Colonic mucosa (tissue), 4 donors: ENCODE results near the gene LRRC63. TPM values are rescaled to one million over a fixed set of nuclear protein-coding genes. Genes with fewer than 3 reads are reported as not detected.

Experiments used
- DNase-seq: peaks from one replicate; pipeline ENCODE4 v3.0.0-alpha.2; 2020
- H3K27ac ChIP-seq: fragments of 200-600 bp; one replicate; pipeline ENCODE4 v1.8.0; 2021
- H3K27me3 ChIP-seq: fragments of 200-600 bp; one replicate; pipeline ENCODE4 v1.8.0; 2021
- H3K36me3 ChIP-seq: fragments of 200-600 bp; one replicate; pipeline ENCODE4 v1.8.0; 2021
- H3K4me1 ChIP-seq: fragments of 200-600 bp; one replicate; pipeline ENCODE4 v1.8.0; 2021; ENCODE audit warnings: mild to moderate bottlenecking
- H3K4me3 ChIP-seq: fragments of 200-600 bp; one replicate; pipeline ENCODE4 v1.8.0; 2021
- H3K9ac ChIP-seq, 2 donors: one replicate each; pipeline ENCODE4 v1.7.0; 2013; ENCODE audit warnings: control low read depth in 2 of 2, low read depth in 2 of 2, low read length in 2 of 2
- H3K9me3 ChIP-seq: fragments of 200-600 bp; one replicate; pipeline ENCODE4 v1.8.0; 2021
- intact Hi-C: fragments of 100-400 bp; cut with DNase I; formaldehyde crosslinking; loops from one replicate; pipeline ENCODE4 v1.14.1; 2022
- total RNA-seq, 2 donors: library from RNA; stranded (reverse); fragmentation: NEBNext Ultra II Directional in 1 of 2; extraction: Animal tissue kit (Norgen Biotek cat#: 25700) in 1 of 2; gene quantifications; one replicate each; pipeline ENCODE4 v1.2.1, GENCODE V29; 2021
- TF ChIP-seq, protein P1 (sequence below): fragments of 200-600 bp; IDR thresholded peaks from one replicate; pipeline ENCODE4 v1.8.0; 2022; ENCODE audit warnings: antibody characterized with exemption, mild to moderate bottlenecking
- donor health status: healthy.
- donor health status: DM: no; HTN: no; CAD: no.
- donor health status: DM: no; HTN: no; CAD: no.

Gene LRRC63
- total RNA-seq, 2 donors from 2014 or later = not detected

GRCh38 chr13:46295491-46296114, 83.9 kb downstream of the LRRC63 start:
- Histone ChIP-seq H3K36me3 (no peaks in the 10 kb centered on the region), H3K27me3 (no peaks in the 10 kb centered on the region), H3K27ac (no peak overlapping the region), H3K4me1 (no peaks in the 10 kb centered on the region), H3K9me3 (no peaks in the 10 kb centered on the region), H3K9ac (no peak overlapping the region), H3K4me3 (no peak overlapping the region)
- TF ChIP-seq, protein P1, sequence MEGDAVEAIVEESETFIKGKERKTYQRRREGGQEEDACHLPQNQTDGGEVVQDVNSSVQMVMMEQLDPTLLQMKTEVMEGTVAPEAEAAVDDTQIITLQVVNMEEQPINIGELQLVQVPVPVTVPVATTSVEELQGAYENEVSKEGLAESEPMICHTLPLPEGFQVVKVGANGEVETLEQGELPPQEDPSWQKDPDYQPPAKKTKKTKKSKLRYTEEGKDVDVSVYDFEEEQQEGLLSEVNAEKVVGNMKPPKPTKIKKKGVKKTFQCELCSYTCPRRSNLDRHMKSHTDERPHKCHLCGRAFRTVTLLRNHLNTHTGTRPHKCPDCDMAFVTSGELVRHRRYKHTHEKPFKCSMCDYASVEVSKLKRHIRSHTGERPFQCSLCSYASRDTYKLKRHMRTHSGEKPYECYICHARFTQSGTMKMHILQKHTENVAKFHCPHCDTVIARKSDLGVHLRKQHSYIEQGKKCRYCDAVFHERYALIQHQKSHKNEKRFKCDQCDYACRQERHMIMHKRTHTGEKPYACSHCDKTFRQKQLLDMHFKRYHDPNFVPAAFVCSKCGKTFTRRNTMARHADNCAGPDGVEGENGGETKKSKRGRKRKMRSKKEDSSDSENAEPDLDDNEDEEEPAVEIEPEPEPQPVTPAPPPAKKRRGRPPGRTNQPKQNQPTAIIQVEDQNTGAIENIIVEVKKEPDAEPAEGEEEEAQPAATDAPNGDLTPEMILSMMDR = no peak
- no peak for DNase-seq
- intact Hi-C loops = no loop called here

DNA sequence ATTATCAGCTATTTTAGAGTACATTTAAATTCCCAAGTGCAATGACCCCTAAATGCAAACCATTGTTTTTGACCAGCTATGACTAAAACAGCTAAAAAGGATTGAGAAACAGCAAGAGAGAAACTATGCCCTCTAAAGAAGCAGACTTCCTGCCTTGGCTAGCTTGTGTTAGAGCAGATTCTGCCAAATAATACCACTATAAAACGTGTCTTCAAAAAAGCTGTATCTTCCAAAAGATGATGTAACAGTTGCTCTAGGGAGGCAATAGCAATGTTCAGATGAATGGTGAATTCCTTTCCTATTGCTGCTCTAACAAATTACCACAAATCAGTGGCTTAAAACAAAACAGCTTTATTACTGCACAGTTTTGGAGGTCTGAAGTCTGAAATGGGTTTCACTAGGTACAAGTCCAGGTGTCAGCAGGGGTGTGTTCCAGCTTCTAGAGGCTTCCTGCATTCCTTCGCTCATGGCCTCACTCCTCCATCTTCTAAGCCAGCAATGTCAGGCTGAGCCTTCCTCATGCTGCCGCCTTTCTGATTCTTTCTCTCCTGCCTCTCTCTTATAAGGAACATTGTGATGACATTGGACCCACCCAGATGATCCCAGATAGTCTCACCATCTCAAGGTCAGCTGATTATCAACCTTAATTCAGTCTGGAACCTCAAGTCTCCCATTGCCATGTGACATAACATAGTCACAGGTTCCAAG, 84.5 kb downstream of the LRRC63 start:
- TF ChIP-seq, protein P1 = no peak
- intact Hi-C loops = no loop called here
- Histone ChIP-seq H3K9me3 (no peaks in the 10 kb centered on the region), H3K27ac (no peak overlapping the region), H3K27me3 (no peaks in the 10 kb centered on the region), H3K9ac (no peak overlapping the region), H3K4me3 (no peak overlapping the region), H3K36me3 (no peaks in the 10 kb centered on the region), H3K4me1 (no peaks in the 10 kb centered on the region)
- no peak for DNase-seq

DNA sequence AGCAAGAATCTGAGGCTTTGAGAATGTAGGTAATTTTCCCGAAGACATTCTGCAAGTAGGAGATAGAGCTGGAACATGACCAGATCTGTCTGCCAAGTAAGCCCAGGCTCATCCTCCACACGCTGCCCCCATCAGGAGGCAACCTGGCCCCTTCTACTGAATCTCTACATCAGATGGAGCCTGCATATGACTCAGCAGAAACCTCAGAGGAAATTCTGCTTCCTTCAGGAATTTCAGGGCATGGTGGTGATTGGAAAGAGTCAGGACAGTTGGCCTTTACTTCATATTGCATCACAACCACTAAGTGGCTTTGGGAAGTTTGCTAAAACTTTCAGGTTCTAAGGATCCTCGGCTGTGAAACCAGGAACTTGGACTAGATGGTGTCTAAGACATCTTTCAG, 85.2 kb downstream of the LRRC63 start:
- no peak overlapping the region for H3K27ac ChIP-seq

GRCh38 chr13:46297361-46297811, 85.7 kb downstream of the LRRC63 start:
- intact Hi-C loops = no loop called here
- TF ChIP-seq, protein P1 = no peak
- Histone ChIP-seq H3K36me3 (no peaks in the 10 kb centered on the region), H3K9me3 (no peaks in the 10 kb centered on the region), H3K27ac (no peak overlapping the region), H3K4me1 (no peaks in the 10 kb centered on the region), H3K9ac (no peak overlapping the region), H3K27me3 (no peaks in the 10 kb centered on the region), H3K4me3 (no peak overlapping the region)
- DNase-seq = no peak

More for the DNA sequence above, 85.2 kb downstream of the LRRC63 start:
- H3K27me3 ChIP-seq = no peaks in the 10 kb centered on the region
- intact Hi-C loops = no loop called here
- TF ChIP-seq, protein P1 = no peak
- H3K9ac ChIP-seq = no peak overlapping the region
- H3K4me3 ChIP-seq = no peak overlapping the region
- no peaks in the 10 kb centered on the region for H3K4me1 ChIP-seq
- DNase-seq = no peak
- no peaks in the 10 kb centered on the region for H3K9me3 ChIP-seq
- H3K36me3 ChIP-seq = no peaks in the 10 kb centered on the region

DNA sequence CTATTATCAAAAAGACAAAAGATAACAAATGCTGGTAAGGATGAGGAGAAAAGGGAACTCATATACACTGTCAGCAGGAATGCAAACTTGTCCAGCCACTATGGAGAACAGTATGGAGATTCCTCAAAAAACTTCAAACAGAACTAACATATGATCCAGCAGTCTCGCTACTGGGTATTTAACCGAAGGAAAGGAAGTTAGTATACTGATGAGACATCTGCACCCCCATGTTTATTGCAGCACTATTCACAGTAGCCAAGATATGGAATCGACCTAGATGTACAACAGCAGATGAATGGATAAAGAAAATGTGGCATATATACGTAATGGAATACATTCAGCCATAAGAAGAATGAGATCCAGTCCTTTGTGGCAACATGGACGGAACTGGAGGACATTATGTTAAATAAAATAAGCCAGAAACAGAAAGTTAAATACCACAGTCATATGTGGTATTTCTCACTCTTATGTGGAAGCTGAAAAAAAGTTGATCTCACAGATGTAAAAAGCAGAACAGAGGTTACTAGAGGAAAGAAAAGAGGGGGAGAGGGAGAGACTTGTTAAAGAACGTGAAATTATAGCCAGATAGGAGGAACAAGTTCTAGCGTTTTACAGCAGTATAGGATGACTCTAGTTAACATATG, 92.1 kb downstream of the LRRC63 start:
- H3K27ac ChIP-seq = no peak overlapping the region
- DNase-seq = no peak
- no peaks in the 10 kb centered on the region for H3K9me3 ChIP-seq
- TF ChIP-seq, protein P1 = no peak
- no peaks in the 10 kb centered on the region for H3K36me3 ChIP-seq
- no peaks in the 10 kb centered on the region for H3K27me3 ChIP-seq
- no peak overlapping the region for H3K4me3 ChIP-seq
- no peaks in the 10 kb centered on the region for H3K4me1 ChIP-seq
- intact Hi-C loops = no loop called here
- H3K9ac ChIP-seq = no peak overlapping the region
